Right lobe of liver (tissue), 6 donors: ENCODE results near the gene ARSG. TPM values are rescaled to one million over a fixed set of nuclear protein-coding genes. Genes with fewer than 3 reads are reported as not detected.

Source experiments
- ATAC-seq, 4 donors: fragments of 200-7000 bp; cut with Tn5 transposase; one replicate each; pipeline ENCODE4 v1.9.1; 2020; ENCODE audit warnings: mild to moderate bottlenecking in 4 of 4, moderate library complexity in 4 of 4
- DNase-seq, 3 donors: peaks; one replicate each; pipeline ENCODE4 v3.0.0-alpha.2; 2020
- H3K27ac ChIP-seq, 3 donors: fragments of 200-600 bp; one replicate each; pipeline ENCODE4 v1.8.0; 2022
- H3K27me3 ChIP-seq, 2 donors: fragments of 200-600 bp; one replicate each; pipeline ENCODE4 v1.8.0; 2022
- H3K36me3 ChIP-seq, 4 donors: fragments of 200-600 bp; sonication (generic) in 1 of 4; one replicate each; pipeline versions ENCODE4 v1.5.1 to v1.8.0; 2017 to 2022; ENCODE audit warnings: control low read depth in 1 of 4
- H3K4me1 ChIP-seq, 4 donors: fragments of 200-600 bp; sonication (generic) in 1 of 4; one replicate each; pipeline versions ENCODE4 v1.5.1 to v1.8.0; 2017 to 2022; ENCODE audit warnings: control low read depth in 1 of 4
- H3K4me3 ChIP-seq, 3 donors: fragments of 200-600 bp; one replicate each; pipeline ENCODE4 v1.8.0; 2022
- H3K9me3 ChIP-seq, 4 donors: fragments of 200-600 bp; sonication (generic) in 1 of 4; one replicate each; pipeline versions ENCODE4 v1.5.1 to v1.8.0; 2017 to 2022; ENCODE audit warnings: control low read depth in 1 of 4
- CTCF ChIP-seq, 4 donors: fragments of 200-600 bp in 3 of 4; fragments of 450-650 bp in 1 of 4; IDR thresholded peaks; one replicate each; pipeline versions ENCODE4 v1.5.1 to v1.8.0; 2016 to 2022; ENCODE audit warnings: antibody characterized with exemption in 4 of 4, mild to moderate bottlenecking in 2 of 4
- POLR2A ChIP-seq: fragments of 450-650 bp; IDR thresholded peaks from one replicate; pipeline ENCODE4 v1.6.1; 2017; ENCODE audit warnings: antibody characterized with exemption, mild to moderate bottlenecking
- WGBS: methylation state at CpG from one replicate; pipeline ENCODE4 v1.1.6; 2018; ENCODE audit warnings: low coverage, low lambda C conversion rate; ENCODE audit not compliant: insufficient coverage; ENCODE audit errors: missing lambda C conversion rate; 5-methylcytosine and 5-hydroxymethylcytosine counted together
- intact Hi-C, 2 donors: fragments of 100-400 bp; cut with DNase I; formaldehyde crosslinking; loops; one replicate each; pipeline versions ENCODE4 v1.11.2 to v1.14.1; 2022
- total RNA-seq, 6 experiments: library from RNA; depleted of rRNA in 2 of 6; stranded (reverse); fragments of >200 nt in 2 of 6; fragmentation: NEBNext Ultra II Directional in 3 of 6; extraction: Animal tissue kit (Norgen Biotek cat#: 25700) in 3 of 6; gene quantifications; one replicate each; pipeline versions ENCODE4 v1.1.0 to v1.2.4, GENCODE V29; 2016 to 2023
- donor health status: DM: no; HTN: yes; CAD: no.
- donor health status: DM: no; HTN: no; CAD: no.
- donor health status: DM: no; HTN: no; CAD: no.
- donor health status: DM: no; HTN: yes; CAD: no.
- donor health status: DM: no; HTN: yes; CAD: no.

The ARSG gene
- total RNA-seq, 6 experiments from 2014 or later: 1.2 to 3.3 (median 2.5) TPM

- no peak for TF ChIP-seq POLR2A
- H3K27ac ChIP-seq: no peak overlapping the region
- ATAC-seq: no peak
- DNase-seq: no peak
- no peaks in the 10 kb centered on the region for H3K36me3 ChIP-seq
- WGBS: 81% methylated on average over 4 of the region's 8 CpGs
- no peaks in the 10 kb centered on the region for H3K27me3 ChIP-seq
- no peaks in the 10 kb centered on the region for H3K9me3 ChIP-seq
- no peak overlapping the region for H3K4me3 ChIP-seq
- intact Hi-C loops: no loop called here
- H3K4me1 ChIP-seq: peaks cover 0 to 5% (median 2%) of the 10 kb centered on the region in 4 donors
Observed at GRCh38 chr17:68310152-68310551, 18.9 kb downstream of the ARSG start.

- H3K4me1 ChIP-seq: no peaks in the 10 kb centered on the region
- H3K4me3 ChIP-seq: no peak overlapping the region
- H3K36me3 ChIP-seq: no peaks in the 10 kb centered on the region
- 83% methylated on average over 6 of the region's 8 CpGs for WGBS
- no peak overlapping the region for H3K27ac ChIP-seq
- H3K27me3 ChIP-seq: no peaks in the 10 kb centered on the region
- ATAC-seq: peak in 2 of 4 donors; percentile 25 to 47
- no peak for DNase-seq
- intact Hi-C loops: no loop called here
- no peak for TF ChIP-seq CTCF (IDR thresholded peaks at IDR 0.05)
- TF ChIP-seq POLR2A: no peak
- H3K9me3 ChIP-seq: no peaks in the 10 kb centered on the region
Observed at GRCh38 chr17:68314916-68315535, 23.7 kb downstream of the ARSG start.

- Histone ChIP-seq H3K4me3 (no peak overlapping the region), H3K4me1 (no peaks in the 10 kb centered on the region), H3K27me3 (no peaks in the 10 kb centered on the region), H3K9me3 (no peaks in the 10 kb centered on the region), H3K27ac (no peak overlapping the region), H3K36me3 (no peaks in the 10 kb centered on the region)
- WGBS: 100% methylated on average over 2 of the region's 4 CpGs
- TF ChIP-seq CTCF (IDR thresholded peaks at IDR 0.05) (no peak), POLR2A (no peak)
- ATAC-seq: no peak
- DNase-seq: no peak
- intact Hi-C loops: no loop called here
Observed at GRCh38 chr17:68315930-68316329, 24.6 kb downstream of the ARSG start.

GRCh38 chr17:68317458-68317857 lies 26.2 kb downstream of the ARSG start:
- Histone ChIP-seq H3K27ac (no peak overlapping the region), H3K9me3 (no peaks in the 10 kb centered on the region), H3K4me3 (no peak overlapping the region), H3K4me1 (no peaks in the 10 kb centered on the region), H3K36me3 (no peaks in the 10 kb centered on the region), H3K27me3 (no peaks in the 10 kb centered on the region)
- intact Hi-C loops: no loop called here
- 95% methylated on average over 5 of the region's 6 CpGs for WGBS
- DNase-seq: no peak
- no peak for TF ChIP-seq CTCF (IDR thresholded peaks at IDR 0.05)
- TF ChIP-seq POLR2A: no peak
- no peak for ATAC-seq

- intact Hi-C loops: no loop called here
- DNase-seq (no peak), ATAC-seq (peak in 1 of 4 donors; percentile 75)
- no peaks in the 10 kb centered on the region for H3K27me3 ChIP-seq
- H3K4me1 ChIP-seq: no peaks in the 10 kb centered on the region
- 36% methylated on average over 7 of the region's 8 CpGs for WGBS
- H3K27ac ChIP-seq: no peak overlapping the region
- TF ChIP-seq CTCF (IDR thresholded peaks at IDR 0.05) (no peak), POLR2A (no peak)
- H3K36me3 ChIP-seq: no peaks in the 10 kb centered on the region
- H3K9me3 ChIP-seq: no peaks in the 10 kb centered on the region
- no peak overlapping the region for H3K4me3 ChIP-seq
Observed at GRCh38 chr17:68318103-68318991, 27.1 kb downstream of the ARSG start.
